IPS-18a (cell line): Measurements from ENCODE around the gene LRCH1.

Experiments used
- H3K27ac ChIP-seq: one replicate; pipeline ENCODE4 v1.5.1; 2013; ENCODE audit warnings: low read length
- H3K27me3 ChIP-seq: one replicate; pipeline ENCODE4 v1.6.1; 2013; ENCODE audit warnings: mild to moderate bottlenecking, low read length; ENCODE audit not compliant: control insufficient read depth, insufficient read depth
- H3K36me3 ChIP-seq: one replicate; pipeline ENCODE4 v1.6.1; 2013; ENCODE audit warnings: low read depth, low read length; ENCODE audit not compliant: control insufficient read depth
- H3K4me1 ChIP-seq: one replicate; pipeline ENCODE4 v1.6.1; 2013; ENCODE audit warnings: low read depth, low read length; ENCODE audit not compliant: control insufficient read depth
- H3K4me3 ChIP-seq: one replicate; pipeline ENCODE4 v1.5.1; 2013; ENCODE audit warnings: low read length
- H3K9ac ChIP-seq: one replicate; pipeline ENCODE4 v1.6.1; 2013; ENCODE audit warnings: mild to moderate bottlenecking, low read length, moderate library complexity
- H3K9me3 ChIP-seq: one replicate; pipeline ENCODE4 v1.6.1; 2013; ENCODE audit warnings: low read depth, low read length; ENCODE audit not compliant: control insufficient read depth

LRCH1 gene

GRCh38 chr13:46716821-46717220 is 163.9 kb downstream of the LRCH1 start:
- no peak overlapping the region for H3K9ac ChIP-seq
- H3K36me3 ChIP-seq = no peaks in the 10 kb centered on the region
- no peak overlapping the region for H3K27ac ChIP-seq

GRCh38 chr13:46717275-46717674 is 164.3 kb downstream of the LRCH1 start:
- H3K4me1 ChIP-seq = no peaks in the 10 kb centered on the region
- H3K27ac ChIP-seq = no peak overlapping the region
- H3K36me3 ChIP-seq = no peaks in the 10 kb centered on the region
- H3K27me3 ChIP-seq = no peaks in the 10 kb centered on the region
- H3K9ac ChIP-seq = no peak overlapping the region
- no peaks in the 10 kb centered on the region for H3K9me3 ChIP-seq
- H3K4me3 ChIP-seq = no peak overlapping the region

More at GRCh38 chr13:46716821-46717220, 163.9 kb downstream of the LRCH1 start:
- no peak overlapping the region for H3K4me3 ChIP-seq
- H3K27me3 ChIP-seq = no peaks in the 10 kb centered on the region
- H3K9me3 ChIP-seq = no peaks in the 10 kb centered on the region
- no peaks in the 10 kb centered on the region for H3K4me1 ChIP-seq

GRCh38 chr13:46717856-46718255 is 164.9 kb downstream of the LRCH1 start:
- Histone ChIP-seq H3K27ac (no peak overlapping the region), H3K4me1 (no peaks in the 10 kb centered on the region), H3K27me3 (no peaks in the 10 kb centered on the region), H3K36me3 (no peaks in the 10 kb centered on the region), H3K4me3 (no peak overlapping the region), H3K9ac (no peak overlapping the region), H3K9me3 (no peaks in the 10 kb centered on the region)

GRCh38 chr13:46720189-46720588 is 167.2 kb downstream of the LRCH1 start:
- no peak overlapping the region for H3K9ac ChIP-seq
- no peak overlapping the region for H3K27ac ChIP-seq
- peaks cover 2% of the 10 kb centered on the region for H3K36me3 ChIP-seq
- no peaks in the 10 kb centered on the region for H3K27me3 ChIP-seq
- no peak overlapping the region for H3K4me3 ChIP-seq
- H3K4me1 ChIP-seq = no peaks in the 10 kb centered on the region
- H3K9me3 ChIP-seq = no peaks in the 10 kb centered on the region

GRCh38 chr13:46721054-46721453 is 168.1 kb downstream of the LRCH1 start:
- Histone ChIP-seq H3K4me3 (no peak overlapping the region), H3K27ac (no peak overlapping the region), H3K9me3 (no peaks in the 10 kb centered on the region), H3K4me1 (no peaks in the 10 kb centered on the region), H3K27me3 (no peaks in the 10 kb centered on the region), H3K36me3 (peaks cover 2% of the 10 kb centered on the region), H3K9ac (no peak overlapping the region)

GRCh38 chr13:46726347-46726746 is 173.4 kb downstream of the LRCH1 start:
- peaks cover 2% of the 10 kb centered on the region for H3K36me3 ChIP-seq
- H3K27me3 ChIP-seq = no peaks in the 10 kb centered on the region
- H3K9ac ChIP-seq = no peak overlapping the region
- no peaks in the 10 kb centered on the region for H3K4me1 ChIP-seq
- no peaks in the 10 kb centered on the region for H3K9me3 ChIP-seq
- no peak overlapping the region for H3K27ac ChIP-seq
- H3K4me3 ChIP-seq = no peak overlapping the region

- Histone ChIP-seq H3K4me1 (no peaks in the 10 kb centered on the region), H3K9ac (no peak overlapping the region), H3K4me3 (no peak overlapping the region), H3K27me3 (no peaks in the 10 kb centered on the region), H3K36me3 (peaks cover 2% of the 10 kb centered on the region), H3K27ac (no peak overlapping the region), H3K9me3 (no peaks in the 10 kb centered on the region)
Measured at GRCh38 chr13:46728777-46729176, 175.8 kb downstream of the LRCH1 start.

GRCh38 chr13:46731535-46731934 is 178.6 kb downstream of the LRCH1 start:
- peaks cover 3% of the 10 kb centered on the region for H3K36me3 ChIP-seq
- H3K9me3 ChIP-seq = no peaks in the 10 kb centered on the region
- no peak overlapping the region for H3K9ac ChIP-seq
- no peak overlapping the region for H3K4me3 ChIP-seq
- H3K27me3 ChIP-seq = no peaks in the 10 kb centered on the region
- no peaks in the 10 kb centered on the region for H3K4me1 ChIP-seq
- H3K27ac ChIP-seq = no peak overlapping the region

GRCh38 chr13:46735425-46735824 is 182.5 kb downstream of the LRCH1 start:
- Histone ChIP-seq H3K9me3 (no peaks in the 10 kb centered on the region), H3K27ac (no peak overlapping the region), H3K27me3 (no peaks in the 10 kb centered on the region), H3K36me3 (peaks cover 3% of the 10 kb centered on the region), H3K4me3 (no peak overlapping the region), H3K4me1 (peaks cover 4% of the 10 kb centered on the region), H3K9ac (no peak overlapping the region)

GRCh38 chr13:46736541-46737310 is 183.8 kb downstream of the LRCH1 start:
- Histone ChIP-seq H3K4me1 (peaks cover 4% of the 10 kb centered on the region), H3K4me3 (no peak overlapping the region), H3K36me3 (peaks cover 3% of the 10 kb centered on the region), H3K27me3 (no peaks in the 10 kb centered on the region), H3K27ac (no peak overlapping the region), H3K9ac (no peak overlapping the region), H3K9me3 (no peaks in the 10 kb centered on the region)

GRCh38 chr13:46738055-46738454 is 185.1 kb downstream of the LRCH1 start:
- Histone ChIP-seq H3K4me3 (no peak overlapping the region), H3K4me1 (peaks cover 4% of the 10 kb centered on the region), H3K9me3 (no peaks in the 10 kb centered on the region), H3K9ac (no peak overlapping the region), H3K27ac (no peak overlapping the region), H3K36me3 (peaks cover 3% of the 10 kb centered on the region), H3K27me3 (no peaks in the 10 kb centered on the region)

- Histone ChIP-seq H3K9me3 (no peaks in the 10 kb centered on the region), H3K27ac (no peak overlapping the region), H3K9ac (no peak overlapping the region), H3K4me1 (peaks cover 4% of the 10 kb centered on the region), H3K36me3 (peaks cover 3% of the 10 kb centered on the region), H3K27me3 (no peaks in the 10 kb centered on the region), H3K4me3 (no peak overlapping the region)
Measured at GRCh38 chr13:46738766-46739165, 185.8 kb downstream of the LRCH1 start.
